Adipose tissue (tissue), 3 donors: ENCODE results near the gene ELL. TPM values are rescaled to one million over a fixed set of nuclear protein-coding genes. Genes with fewer than 3 reads are reported as not detected.

Experiments
- H3K27ac ChIP-seq: one replicate; pipeline ENCODE4 v1.5.1; 2013; ENCODE audit warnings: low read depth, low read length
- WGBS, 3 donors: extraction: QIAGEN DNeasy Blood & Tissue Kit; methylation state at CpG; one replicate each; pipeline ENCODE4 v1.1.7; 2013; 5-methylcytosine and 5-hydroxymethylcytosine counted together
- polyA plus RNA-seq, 3 donors: library from polyadenylated mRNA; stranded (reverse); fragments of 200-250 nt; gene quantifications; one replicate each; pipeline ENCODE4 v1.2.3, GENCODE V29; 2013
- donor health status: healthy with polysubstance abuse.
- donor health status: Bipolar disorder and iron deficiency.
- donor health status: healthy.

ELL gene
- polyA plus RNA-seq, 3 donors: 6.5 to 25.9 (median 9.2) TPM

- 83 to 92% (median 84%) methylated on average over 14 of the region's 14 CpGs for WGBS, 3 donors
- H3K27ac ChIP-seq: no peak overlapping the region
Measured at GRCh38 chr19:18495204-18495911, 26.5 kb downstream of the ELL start.

GRCh38 chr19:18494267-18494607, 27.6 kb downstream of the ELL start:
- 48 to 70% (median 54%) methylated on average over 7 of the region's 7 CpGs for WGBS, 3 donors

GRCh38 chr19:18493440-18494266, 28.2 kb downstream of the ELL start:
- no peak overlapping the region for H3K27ac ChIP-seq

More at GRCh38 chr19:18494267-18494607, 27.6 kb downstream of the ELL start:
- H3K27ac ChIP-seq: no peak overlapping the region

GRCh38 chr19:18491995-18492953, 29.6 kb downstream of the ELL start:
- H3K27ac ChIP-seq: no peak overlapping the region
- 83 to 88% (median 85%) methylated on average over 15 of the region's 15 CpGs for WGBS, 3 donors

More at GRCh38 chr19:18493440-18494266, 28.2 kb downstream of the ELL start:
- 77 to 85% (median 80%) methylated on average over 13 of the region's 13 CpGs for WGBS, 3 donors

- WGBS, 3 donors: 81 to 99% (median 92%) methylated on average over 6 of the region's 6 CpGs
- H3K27ac ChIP-seq: no peak overlapping the region
Measured at GRCh38 chr19:18490728-18491127, 31.1 kb downstream of the ELL start.

DNA sequence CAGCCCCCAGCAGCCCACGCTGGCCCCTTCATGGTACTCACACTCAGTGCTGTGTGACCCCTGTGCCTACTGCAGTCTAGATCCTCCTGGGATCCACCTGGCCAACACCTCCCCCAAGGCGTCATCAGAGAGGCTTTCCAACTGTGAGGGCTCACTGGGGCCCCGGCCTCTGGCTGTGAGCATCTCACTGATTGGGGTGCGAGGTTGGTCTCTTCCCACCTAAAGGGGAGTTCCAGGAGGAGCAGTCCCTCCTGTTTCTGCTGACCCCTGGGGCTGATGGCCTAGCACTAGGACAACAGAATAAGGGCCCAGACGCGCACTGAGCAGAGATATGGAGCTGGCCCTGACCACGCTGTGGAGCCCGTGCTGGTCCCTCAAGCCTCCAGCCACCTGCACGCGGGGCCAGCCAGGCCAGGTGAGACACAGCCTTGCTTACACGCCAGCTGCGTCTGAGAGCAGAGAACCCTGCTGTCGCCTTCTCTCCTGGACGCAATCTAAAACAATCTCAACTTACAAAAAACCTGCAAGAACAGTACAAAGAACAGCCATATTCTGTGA, 32.2 kb downstream of the ELL start:
- H3K27ac ChIP-seq: no peak overlapping the region
- WGBS, 3 donors: 70 to 96% (median 92%) methylated on average over 14 of the region's 14 CpGs

DNA sequence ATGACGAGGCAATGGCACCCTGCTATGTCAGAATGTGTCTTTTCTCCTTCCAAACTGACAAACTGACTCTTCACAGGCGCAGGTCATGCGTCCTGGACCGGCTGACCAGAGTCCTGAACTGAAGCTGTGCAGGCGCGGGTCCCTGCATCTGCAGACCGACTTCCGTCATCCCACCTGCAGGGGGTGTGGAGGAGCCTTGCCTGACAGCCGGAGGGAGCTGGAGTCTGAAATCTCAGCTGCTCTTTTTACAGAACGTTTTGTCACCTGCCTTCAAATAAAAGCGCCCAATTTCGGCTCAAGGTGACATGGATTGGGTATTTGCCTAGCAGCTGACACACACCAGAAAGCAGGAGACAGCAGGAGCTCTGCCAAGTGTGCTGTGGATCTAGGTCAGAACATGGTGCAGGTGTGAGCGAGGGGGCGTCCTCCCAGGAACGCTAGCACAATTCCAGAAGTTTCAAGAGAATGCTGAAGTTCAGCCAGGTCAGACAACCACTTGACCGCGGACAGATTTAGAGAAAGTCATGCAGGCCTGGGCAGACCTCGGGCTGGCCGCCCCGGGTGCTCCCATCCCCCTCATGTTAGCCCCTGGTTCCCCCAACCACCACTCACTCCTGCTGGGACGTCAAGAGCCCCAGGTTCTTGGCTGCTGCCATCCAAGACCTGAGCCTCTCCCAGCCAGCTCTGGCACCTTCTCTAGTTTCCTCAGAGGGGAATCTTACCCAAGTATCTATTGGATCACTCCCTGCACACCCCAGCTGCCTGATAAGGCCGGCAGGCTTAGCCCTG, 32.8 kb downstream of the ELL start:
- no peak overlapping the region for H3K27ac ChIP-seq
- 34 to 68% (median 67%) methylated on average over 22 of the region's 22 CpGs for WGBS, 3 donors

DNA sequence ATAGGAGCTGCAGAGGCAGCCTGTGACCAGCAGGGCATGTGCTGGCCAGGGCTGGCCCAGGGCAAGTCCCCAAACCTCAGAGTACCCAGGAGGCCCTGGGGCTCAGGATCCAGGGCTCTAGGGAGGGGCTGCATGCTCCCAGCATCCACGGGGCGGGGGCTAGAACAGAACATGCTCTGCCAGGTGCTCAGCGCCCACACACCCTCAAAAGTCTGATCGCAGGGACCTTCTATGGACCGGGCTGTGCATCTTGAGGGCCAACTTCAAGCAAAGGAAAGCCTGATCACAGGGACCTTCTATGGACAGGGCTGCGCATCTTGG, 33.5 kb downstream of the ELL start:
- 80 to 92% (median 91%) methylated on average over 6 of the region's 6 CpGs for WGBS, 3 donors
- no peak overlapping the region for H3K27ac ChIP-seq

DNA sequence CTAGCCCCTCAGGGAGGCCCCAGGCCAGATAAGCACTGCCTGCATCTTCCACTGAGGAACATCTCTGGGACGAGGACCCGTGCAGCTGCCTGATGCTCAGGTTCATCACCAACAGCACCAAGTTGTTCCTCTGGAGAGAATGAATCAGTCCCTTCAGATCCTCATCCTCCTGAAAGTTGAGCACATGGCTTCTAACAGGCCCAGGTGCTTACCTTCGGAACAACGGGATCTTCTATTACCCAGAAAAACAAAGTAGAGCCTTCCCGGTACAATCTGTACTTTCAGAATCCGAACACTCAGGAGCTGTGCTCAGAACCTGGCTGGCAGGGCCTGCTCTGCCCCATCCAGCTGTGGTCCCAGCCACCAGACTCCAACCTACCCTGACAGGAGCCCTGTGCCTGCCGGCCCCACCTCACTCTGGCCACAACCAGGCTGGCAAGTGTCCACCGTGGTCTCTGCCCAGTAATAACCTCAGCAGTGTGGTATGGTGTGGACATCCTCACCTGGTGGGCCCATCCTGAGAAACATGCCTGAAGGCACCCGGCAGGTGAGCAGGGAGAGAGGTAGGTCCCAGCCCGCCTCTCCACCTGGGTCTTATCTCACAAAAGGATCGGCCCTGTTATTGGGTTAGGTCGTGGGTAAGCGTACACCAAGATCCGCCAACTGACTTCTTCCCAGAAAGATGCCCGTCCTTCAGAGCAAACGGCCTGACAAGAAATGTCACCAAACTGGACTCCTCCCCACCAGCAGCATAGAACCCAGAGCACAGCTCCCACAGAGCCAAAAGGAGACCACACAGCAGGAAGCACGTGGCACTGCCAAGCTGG, 34.1 kb downstream of the ELL start:
- H3K27ac ChIP-seq: no peak overlapping the region
- 71 to 85% (median 83%) methylated on average over 17 of the region's 17 CpGs for WGBS, 3 donors

DNA sequence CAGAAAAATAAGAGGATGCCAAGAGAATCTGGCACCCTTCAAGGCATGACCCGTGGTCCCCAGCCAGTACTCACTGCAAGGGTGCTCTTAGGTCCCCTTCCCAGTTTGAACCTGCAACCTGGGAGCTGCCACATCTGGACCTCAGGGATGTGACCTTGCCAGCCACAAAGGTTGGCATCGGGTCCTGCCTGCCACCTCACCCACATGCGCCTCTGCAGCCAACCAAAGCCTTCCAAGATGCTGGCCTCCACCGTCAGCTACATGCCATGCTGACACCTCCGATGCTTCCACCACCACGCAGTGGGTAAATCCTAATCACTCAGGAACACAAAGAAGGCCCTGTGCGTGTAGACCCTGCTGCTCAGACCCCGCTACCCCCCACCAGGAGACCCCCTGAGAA, 35.1 kb downstream of the ELL start:
- WGBS, 3 donors: 64 to 92% (median 91%) methylated on average over 8 of the region's 8 CpGs
- no peak overlapping the region for H3K27ac ChIP-seq

- no peak overlapping the region for H3K27ac ChIP-seq
- 89 to 93% (median 92%) methylated on average over 5 of the region's 5 CpGs for WGBS, 3 donors
Measured at GRCh38 chr19:18484992-18485391, 36.9 kb downstream of the ELL start.

DNA sequence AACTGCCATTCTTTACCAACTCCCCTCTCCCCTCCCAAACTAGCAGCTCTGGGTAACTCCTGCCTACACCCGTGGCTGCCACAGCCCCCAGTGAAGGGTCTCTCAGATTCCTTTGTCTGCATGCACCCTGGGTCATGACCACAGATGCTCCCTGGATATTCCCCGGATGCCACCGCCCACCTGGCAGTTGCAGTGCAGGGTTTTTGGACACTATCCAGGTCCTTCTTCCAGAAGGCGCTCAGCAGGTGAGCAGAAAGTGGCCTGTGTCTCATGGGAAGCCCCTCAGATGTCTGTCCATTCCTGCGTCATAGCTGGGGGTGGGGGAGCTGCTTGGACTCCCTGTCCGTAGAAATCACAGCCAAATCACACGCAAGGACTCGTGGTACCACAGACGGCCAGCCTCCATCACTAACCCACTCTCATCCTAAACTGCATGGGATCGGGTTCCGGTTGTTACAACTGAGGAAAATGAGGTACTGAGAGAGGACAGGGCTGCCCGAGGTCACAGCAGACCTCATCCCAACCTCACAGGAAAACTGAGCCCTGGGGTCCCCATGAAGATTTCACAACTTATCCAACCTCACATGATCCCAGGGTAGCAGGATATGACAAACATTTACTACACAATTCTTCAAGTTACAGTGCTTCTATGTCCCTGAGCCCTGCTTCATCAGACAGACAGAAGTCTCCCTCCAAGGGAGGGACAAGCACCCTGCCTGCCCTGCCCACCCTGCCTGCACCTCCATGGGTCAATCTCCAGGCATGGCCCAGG, 38.6 kb downstream of the ELL start:
- no peak overlapping the region for H3K27ac ChIP-seq
- WGBS, 3 donors: 58 to 67% (median 64%) methylated on average over 12 of the region's 12 CpGs

DNA sequence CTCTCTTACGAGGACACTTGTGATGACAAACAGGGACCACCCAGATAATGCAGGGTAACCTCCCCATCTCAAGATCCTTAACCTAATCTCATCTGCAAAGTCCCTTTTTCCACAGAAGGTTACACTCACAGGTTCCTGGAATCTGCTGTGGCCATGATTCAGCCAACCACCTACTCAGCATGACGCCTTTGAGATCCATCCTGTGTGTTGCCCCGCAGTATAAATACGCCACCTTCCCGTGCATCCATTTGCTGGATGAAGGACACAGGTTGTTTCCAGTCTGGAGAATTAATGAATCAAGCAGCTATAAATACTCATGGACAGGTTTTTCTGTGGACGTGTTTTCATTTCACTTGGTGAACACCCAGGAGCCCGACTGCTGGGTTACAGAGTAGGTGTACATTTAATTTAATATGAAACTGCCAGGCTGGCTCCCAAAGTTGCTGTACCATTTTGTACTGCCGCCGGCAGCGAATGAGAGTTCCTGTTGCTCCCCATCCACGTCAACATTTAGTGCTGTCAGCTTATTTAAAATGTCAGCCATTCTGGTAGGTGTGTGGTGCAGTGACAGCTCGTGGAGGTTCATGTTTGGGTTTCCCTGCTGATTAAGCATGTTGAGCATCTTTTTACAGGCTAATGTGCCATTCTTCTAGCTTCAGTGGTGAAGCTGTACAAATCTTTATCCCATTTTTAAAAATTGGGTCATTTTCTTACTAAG, 40.2 kb downstream of the ELL start:
- H3K27ac ChIP-seq: no peak overlapping the region
- WGBS, 3 donors: 92 to 95% (median 94%) methylated on average over 12 of the region's 12 CpGs

DNA sequence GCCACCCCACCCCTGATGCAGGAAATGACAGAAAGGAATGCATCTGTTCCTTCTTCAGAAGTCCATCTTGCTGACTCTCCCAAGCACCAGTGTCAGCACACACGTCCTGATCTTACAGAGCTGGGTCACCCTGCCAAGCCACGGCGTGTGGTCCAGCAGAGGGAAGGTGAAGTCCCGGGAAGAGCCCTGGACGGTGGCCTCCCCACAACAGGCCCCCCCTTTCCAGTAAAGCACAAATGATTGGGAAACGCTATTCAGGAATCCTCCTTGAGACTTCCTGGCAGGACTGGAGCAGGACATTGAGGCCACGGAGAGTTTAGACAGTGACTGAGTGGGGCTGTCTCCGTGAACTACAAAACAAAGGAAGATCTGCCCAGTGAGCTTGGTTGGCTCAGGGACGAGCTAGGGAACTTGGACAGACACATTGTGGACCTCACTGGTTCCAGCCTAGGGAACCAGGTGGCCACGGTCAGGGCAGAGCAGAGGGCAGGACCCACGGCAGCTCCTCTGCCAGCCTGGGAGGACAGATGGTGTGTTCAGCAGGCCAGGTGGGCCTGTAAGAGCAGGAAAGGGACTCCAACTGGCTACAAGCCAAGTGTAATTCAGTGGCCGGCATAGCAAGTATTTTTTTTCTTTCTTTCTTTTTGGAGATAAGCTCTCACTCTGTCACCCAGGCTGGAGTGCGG, 41.7 kb downstream of the ELL start:
- peak overlapping the region; percentile 90 for H3K27ac ChIP-seq
- WGBS, 3 donors: 18 to 44% (median 24%) methylated on average over 13 of the region's 13 CpGs
